ENCODE measurements around the gene IDUA. TPM values are rescaled to one million over a fixed set of nuclear protein-coding genes. Genes with fewer than 3 reads are reported as not detected.

The IDUA gene
- total RNA-seq, 4 donors from 2014 or later = 11.0 to 33.1 (median 19.7) TPM

DNA sequence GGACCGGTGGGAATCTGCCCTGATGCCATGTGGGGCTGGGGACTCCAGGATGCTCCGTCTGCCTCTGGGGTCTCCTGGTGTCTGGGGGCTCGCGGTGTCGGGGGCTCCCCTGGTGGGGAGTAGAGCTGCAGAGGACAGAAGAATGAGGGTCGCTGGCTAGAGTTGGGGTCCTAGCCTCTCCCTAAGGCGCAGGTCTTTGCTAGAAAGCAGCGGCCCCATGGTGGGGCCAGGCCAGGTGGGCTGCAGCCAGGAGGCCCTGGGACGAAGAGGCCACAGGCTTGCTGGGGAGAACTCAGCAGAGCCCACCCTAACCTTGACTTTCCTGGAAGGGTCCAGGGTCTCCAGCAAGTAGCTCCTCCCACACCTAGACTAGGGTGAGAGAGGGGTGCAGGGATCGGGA is 46.0 kb downstream of the IDUA start:
- Histone ChIP-seq H3K9me3 (no peaks in the 10 kb centered on the region), H3K27ac (no peak overlapping the region), H3K27me3 (peaks cover 40% of the 10 kb centered on the region), H3K36me3 (no peaks in the 10 kb centered on the region), H3K4me3 (no peak overlapping the region), H3K4me1 (peaks cover 23% of the 10 kb centered on the region)
- no peak for DNase-seq (ENCODE audit: low spot score in 2 of 2)
- no CpG with 5 or more reads among the region's 10 CpGs for WGBS
- TF ChIP-seq POLR2AphosphoS5 (IDR thresholded peaks at IDR 0.05) = no peak
- no peak for TF ChIP-seq POLR2A (IDR thresholded peaks at IDR 0.05)
- TF ChIP-seq, protein P1, sequence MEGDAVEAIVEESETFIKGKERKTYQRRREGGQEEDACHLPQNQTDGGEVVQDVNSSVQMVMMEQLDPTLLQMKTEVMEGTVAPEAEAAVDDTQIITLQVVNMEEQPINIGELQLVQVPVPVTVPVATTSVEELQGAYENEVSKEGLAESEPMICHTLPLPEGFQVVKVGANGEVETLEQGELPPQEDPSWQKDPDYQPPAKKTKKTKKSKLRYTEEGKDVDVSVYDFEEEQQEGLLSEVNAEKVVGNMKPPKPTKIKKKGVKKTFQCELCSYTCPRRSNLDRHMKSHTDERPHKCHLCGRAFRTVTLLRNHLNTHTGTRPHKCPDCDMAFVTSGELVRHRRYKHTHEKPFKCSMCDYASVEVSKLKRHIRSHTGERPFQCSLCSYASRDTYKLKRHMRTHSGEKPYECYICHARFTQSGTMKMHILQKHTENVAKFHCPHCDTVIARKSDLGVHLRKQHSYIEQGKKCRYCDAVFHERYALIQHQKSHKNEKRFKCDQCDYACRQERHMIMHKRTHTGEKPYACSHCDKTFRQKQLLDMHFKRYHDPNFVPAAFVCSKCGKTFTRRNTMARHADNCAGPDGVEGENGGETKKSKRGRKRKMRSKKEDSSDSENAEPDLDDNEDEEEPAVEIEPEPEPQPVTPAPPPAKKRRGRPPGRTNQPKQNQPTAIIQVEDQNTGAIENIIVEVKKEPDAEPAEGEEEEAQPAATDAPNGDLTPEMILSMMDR (IDR thresholded peaks at IDR 0.05) = no peak
- TF ChIP-seq EP300 (IDR thresholded peaks at IDR 0.05) = no peak

DNA sequence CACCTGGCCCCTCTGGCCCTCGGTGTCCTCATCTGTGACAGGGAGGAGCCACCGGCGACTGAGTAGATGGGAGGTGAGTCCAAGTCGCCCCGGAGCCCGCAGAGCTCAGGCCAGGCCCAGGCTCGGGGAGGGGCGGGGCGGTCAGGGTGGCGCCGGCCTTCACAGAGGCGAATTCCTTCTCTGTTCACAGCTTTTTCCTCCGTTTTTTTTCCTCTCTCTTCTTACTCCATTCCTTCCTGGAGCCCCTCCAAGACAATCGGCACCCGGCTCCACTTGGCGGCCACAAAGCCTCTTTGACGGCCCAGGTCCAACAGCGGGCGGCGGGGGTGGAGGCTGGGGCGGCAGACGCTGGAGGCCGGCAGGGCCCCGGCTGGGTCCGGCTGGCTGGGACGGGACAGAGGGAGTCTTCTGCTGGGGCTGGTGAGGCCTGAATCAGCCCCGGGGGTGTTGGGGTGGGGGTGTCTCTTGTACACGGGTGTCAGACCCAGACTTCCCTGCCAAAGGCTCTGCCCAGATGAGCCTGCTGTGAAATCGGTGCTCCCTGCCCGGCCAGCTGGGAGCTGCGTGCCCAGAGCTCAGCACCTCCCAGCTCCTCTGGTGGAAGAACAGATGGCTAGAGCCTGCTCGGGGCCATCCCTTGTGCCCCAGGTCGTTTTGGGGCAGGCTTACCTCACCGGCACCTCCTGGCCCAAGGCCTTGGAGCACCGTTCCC is 47.2 kb downstream of the IDUA start:
- TF ChIP-seq POLR2A (IDR thresholded peaks at IDR 0.05) (no peak), EP300 (IDR thresholded peaks at IDR 0.05) (no peak), POLR2AphosphoS5 (IDR thresholded peaks at IDR 0.05) (no peak)
- TF ChIP-seq, protein P1 (IDR thresholded peaks at IDR 0.05) = no peak
- Histone ChIP-seq H3K27me3 (peaks cover 34% of the 10 kb centered on the region), H3K9me3 (no peaks in the 10 kb centered on the region), H3K36me3 (no peaks in the 10 kb centered on the region), H3K4me1 (peaks cover 24% of the 10 kb centered on the region), H3K27ac (peak overlapping the region; percentile 19), H3K4me3 (peak overlapping the region; percentile 22)
- WGBS = 10% methylated on average over 20 of the region's 35 CpGs
- DNase-seq (ENCODE audit: low spot score in 2 of 2) = no peak

DNA sequence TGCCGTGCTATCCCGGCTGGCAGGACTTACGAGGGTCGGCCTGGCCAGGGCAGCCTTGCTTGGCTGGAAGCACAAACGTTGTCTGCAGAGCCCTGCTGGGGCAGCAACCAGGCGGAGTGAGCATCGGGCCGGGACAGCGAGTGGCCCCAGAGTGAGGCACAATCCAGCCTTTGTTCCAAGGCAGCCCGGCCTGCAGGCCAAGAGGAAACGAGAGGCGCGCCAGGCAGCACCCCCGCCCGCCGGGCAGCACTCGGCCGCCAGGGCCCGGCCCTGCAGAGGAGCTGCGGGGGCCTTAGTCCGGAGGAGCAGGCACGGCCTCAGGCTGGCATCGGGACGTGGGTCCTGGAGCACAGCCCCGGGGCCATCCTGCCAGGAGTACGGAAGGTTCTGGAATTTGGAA is 48.7 kb downstream of the IDUA start:
- TF ChIP-seq POLR2A (IDR thresholded peaks at IDR 0.05) (no peak), EP300 (IDR thresholded peaks at IDR 0.05) (no peak), POLR2AphosphoS5 (IDR thresholded peaks at IDR 0.05) (no peak)
- TF ChIP-seq, protein P1 (IDR thresholded peaks at IDR 0.05) = no peak
- WGBS = 31% methylated on average over 5 of the region's 26 CpGs
- no peak overlapping the region for H3K27ac ChIP-seq
- peaks cover 29% of the 10 kb centered on the region for H3K27me3 ChIP-seq
- H3K36me3 ChIP-seq = no peaks in the 10 kb centered on the region
- peaks cover 39% of the 10 kb centered on the region for H3K4me1 ChIP-seq
- DNase-seq (ENCODE audit: low spot score in 2 of 2) = no peak
- no peak overlapping the region for H3K4me3 ChIP-seq
- no peaks in the 10 kb centered on the region for H3K9me3 ChIP-seq

DNA sequence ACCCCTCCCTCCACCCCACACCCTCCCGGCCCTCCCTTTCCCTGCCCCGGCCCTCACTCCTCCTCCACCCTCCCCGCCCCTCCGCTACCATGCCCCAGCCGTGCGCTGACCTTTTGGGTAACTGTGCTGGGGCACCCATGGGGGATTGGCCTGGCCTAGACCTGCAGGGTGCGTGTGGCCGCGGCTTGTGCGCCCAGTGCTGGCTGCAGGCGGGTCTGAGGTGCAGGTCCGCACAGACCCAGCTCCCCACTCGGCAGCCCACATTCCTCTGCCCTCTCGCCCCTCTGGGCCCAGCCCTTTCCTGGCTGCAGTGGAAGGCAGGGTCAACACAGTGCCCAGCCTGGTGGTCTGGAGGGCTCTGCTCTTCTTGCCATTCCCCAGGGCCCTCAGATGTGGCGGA is 49.3 kb downstream of the IDUA start:
- no peak for DNase-seq (ENCODE audit: low spot score in 2 of 2)
- Histone ChIP-seq H3K4me3 (no peak overlapping the region), H3K36me3 (no peaks in the 10 kb centered on the region), H3K27ac (no peak overlapping the region), H3K9me3 (no peaks in the 10 kb centered on the region), H3K27me3 (peaks cover 24% of the 10 kb centered on the region), H3K4me1 (peaks cover 45% of the 10 kb centered on the region)
- TF ChIP-seq POLR2AphosphoS5 (IDR thresholded peaks at IDR 0.05) (no peak), POLR2A (IDR thresholded peaks at IDR 0.05) (no peak), EP300 (IDR thresholded peaks at IDR 0.05) (no peak)
- TF ChIP-seq, protein P1 (IDR thresholded peaks at IDR 0.05) = no peak
- WGBS = no CpG with 5 or more reads among the region's 15 CpGs

DNA sequence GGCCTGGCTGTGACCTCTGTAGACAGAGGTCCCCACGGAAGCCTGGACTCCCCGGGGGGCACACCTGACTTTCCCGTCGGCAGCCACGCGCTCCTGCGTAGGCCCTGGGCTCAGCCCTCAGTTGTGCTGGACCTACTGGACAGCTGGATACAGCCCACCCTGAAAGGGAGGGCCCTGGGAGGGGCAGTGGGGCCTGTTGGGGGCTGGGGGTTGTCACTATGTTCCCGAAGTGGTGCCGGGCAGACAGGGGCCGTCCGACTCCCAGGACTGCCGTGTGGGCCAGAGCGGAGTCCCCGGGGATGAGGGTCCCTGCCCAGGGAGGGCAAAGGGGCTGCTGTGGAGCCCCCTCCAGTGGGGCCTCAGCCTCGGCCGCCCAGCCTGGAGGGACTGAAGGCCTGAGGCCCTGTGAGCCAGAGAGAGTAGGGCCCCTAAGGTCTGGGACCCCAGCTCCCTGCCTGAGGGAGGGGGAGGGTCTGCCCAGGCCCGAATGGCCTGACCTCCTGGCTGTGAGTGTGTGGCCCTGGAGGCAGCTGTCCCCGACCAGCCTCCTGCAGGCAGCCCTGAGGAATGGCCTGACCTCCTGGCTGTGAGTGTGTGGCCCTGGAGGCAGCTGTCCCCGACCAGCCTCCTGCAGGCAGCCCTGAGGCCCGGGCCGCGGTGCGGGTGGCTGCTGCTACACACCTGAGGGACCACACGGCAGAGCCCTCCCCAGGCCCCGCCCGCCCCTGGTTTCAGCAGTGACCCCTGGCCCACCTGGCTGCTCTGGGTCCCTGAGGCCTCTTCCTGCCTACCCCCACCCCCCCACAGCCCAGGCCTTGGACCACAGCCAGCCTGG is 50.3 kb downstream of the IDUA start:
- H3K36me3 ChIP-seq = no peaks in the 10 kb centered on the region
- no peak for DNase-seq (ENCODE audit: low spot score in 2 of 2)
- 75% methylated on average over 2 of the region's 26 CpGs for WGBS
- H3K27ac ChIP-seq = no peak overlapping the region
- H3K4me3 ChIP-seq = no peak overlapping the region
- TF ChIP-seq, protein P1 (IDR thresholded peaks at IDR 0.05) = no peak
- TF ChIP-seq POLR2AphosphoS5 (IDR thresholded peaks at IDR 0.05) (no peak), POLR2A (IDR thresholded peaks at IDR 0.05) (no peak), EP300 (IDR thresholded peaks at IDR 0.05) (no peak)
- H3K9me3 ChIP-seq = no peaks in the 10 kb centered on the region
- H3K4me1 ChIP-seq = peaks cover 56% of the 10 kb centered on the region
- H3K27me3 ChIP-seq = peaks cover 14% of the 10 kb centered on the region
